ENCODE measurements around the gene GDPD4.

Gene GDPD4, protein sequence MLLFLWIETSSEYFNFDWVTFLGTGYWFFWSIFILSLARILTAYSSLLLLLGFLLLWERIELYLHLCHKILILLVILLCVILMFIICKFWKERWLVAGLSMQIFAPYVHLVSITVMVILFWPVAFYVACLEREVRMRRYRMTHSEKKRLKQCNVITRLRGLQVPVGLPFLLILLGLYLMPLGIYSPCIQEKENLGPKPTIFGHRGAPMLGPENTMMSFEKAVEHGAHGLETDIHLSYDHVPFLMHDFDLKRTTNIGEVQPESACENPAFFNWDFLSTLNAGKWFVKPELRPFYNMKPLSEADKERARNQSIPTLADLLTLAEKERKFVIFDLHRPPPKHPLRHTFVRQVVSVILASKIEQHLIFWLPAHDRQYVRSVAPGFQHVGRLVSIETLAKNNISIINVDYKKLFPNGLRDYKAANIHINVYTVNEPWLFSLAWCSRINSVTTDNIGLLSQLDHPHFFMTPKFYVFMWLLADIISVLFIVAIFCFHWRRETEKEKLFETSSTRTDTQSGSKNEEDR

DNA sequence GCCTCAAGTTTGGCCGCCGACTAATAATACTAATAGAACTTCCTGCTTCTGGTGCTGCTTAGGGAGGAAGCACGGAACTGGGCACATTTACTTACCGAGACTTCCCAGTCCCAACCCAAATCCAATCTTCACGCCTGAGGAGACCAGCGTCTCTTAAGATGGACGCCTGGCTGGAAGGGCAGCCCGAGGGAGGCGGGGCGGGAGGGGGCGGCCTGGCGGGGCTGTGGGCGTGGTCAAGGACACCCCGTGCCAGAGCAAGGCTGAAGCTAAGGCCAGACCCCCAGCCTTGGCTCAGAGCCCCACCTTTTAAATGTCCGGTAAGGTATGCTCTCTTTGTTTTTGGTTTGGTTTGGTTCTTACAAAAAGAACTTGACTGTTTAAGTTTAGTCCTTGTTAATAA lies at the start of gene GDPD4:
Gene GDPD4, minus strand, starts transcription at position 177 of the 400 bp plus-strand sequence. CDS start 16,549 bp downstream, outside the sequence.
- Histone ChIP-seq H3K36me3 (ENCODE audit: control insufficient read depth in 1 of 2, insufficient read depth in 2 of 2, low read length in 2 of 2) (no peaks in the 10 kb centered on the region), H3K27ac (ENCODE audit: low read depth, low read length) (no peak within 1 kb of the TSS), H3K9ac (ENCODE audit: low read depth in 1 of 2, low read length in 2 of 2) (no peak within 1 kb of the TSS), H3K9me3 (ENCODE audit: control insufficient read depth in 1 of 2, low read length in 2 of 2) (no peaks in the 10 kb centered on the region), H3K4me3 (ENCODE audit: low read depth in 1 of 2, low read length in 2 of 2) (no peak within 1 kb of the TSS), H3K27me3 (ENCODE audit: control insufficient read depth in 1 of 2, insufficient read depth in 2 of 2, low read length in 2 of 2) (no peaks in the 10 kb centered on the region), H3K4me1 (ENCODE audit: control insufficient read depth in 1 of 2, insufficient read depth in 2 of 2, low read length in 2 of 2) (no peaks in the 10 kb centered on the region)

DNA sequence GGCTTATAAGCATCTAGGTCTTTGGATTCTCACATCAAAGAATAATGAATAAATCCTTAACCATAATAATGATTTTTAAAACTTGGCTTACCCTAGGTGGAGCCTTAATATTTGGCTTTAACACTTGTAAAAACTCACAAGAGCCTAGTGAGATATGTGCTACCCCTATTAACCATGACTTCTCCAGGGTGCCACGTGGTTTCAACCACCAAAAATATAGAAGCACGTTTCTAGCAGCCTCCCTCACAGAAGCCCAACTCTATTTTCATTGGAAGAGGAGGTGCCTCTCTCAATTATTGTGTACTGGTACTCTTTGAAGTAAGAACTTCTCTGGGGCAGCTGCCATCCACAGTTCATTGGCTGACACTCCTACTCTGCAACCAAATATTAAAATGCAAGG lies 46.5 kb upstream of the GDPD4 start:
- H3K4me1 ChIP-seq (ENCODE audit: control insufficient read depth in 1 of 2, insufficient read depth in 2 of 2, low read length in 2 of 2), result no peaks in the 10 kb centered on the region
- no peaks in the 10 kb centered on the region for H3K27me3 ChIP-seq (ENCODE audit: control insufficient read depth in 1 of 2, insufficient read depth in 2 of 2, low read length in 2 of 2)
- H3K36me3 ChIP-seq (ENCODE audit: control insufficient read depth in 1 of 2, insufficient read depth in 2 of 2, low read length in 2 of 2), result peaks cover 6 to 25% of the 10 kb centered on the region in 2 donors
- H3K9me3 ChIP-seq (ENCODE audit: control insufficient read depth in 1 of 2, low read length in 2 of 2), result no peaks in the 10 kb centered on the region
- no peak overlapping the region for H3K9ac ChIP-seq (ENCODE audit: low read depth in 1 of 2, low read length in 2 of 2)
- no peak overlapping the region for H3K27ac ChIP-seq (ENCODE audit: low read depth, low read length)
- no peak overlapping the region for H3K4me3 ChIP-seq (ENCODE audit: low read depth in 1 of 2, low read length in 2 of 2)

DNA sequence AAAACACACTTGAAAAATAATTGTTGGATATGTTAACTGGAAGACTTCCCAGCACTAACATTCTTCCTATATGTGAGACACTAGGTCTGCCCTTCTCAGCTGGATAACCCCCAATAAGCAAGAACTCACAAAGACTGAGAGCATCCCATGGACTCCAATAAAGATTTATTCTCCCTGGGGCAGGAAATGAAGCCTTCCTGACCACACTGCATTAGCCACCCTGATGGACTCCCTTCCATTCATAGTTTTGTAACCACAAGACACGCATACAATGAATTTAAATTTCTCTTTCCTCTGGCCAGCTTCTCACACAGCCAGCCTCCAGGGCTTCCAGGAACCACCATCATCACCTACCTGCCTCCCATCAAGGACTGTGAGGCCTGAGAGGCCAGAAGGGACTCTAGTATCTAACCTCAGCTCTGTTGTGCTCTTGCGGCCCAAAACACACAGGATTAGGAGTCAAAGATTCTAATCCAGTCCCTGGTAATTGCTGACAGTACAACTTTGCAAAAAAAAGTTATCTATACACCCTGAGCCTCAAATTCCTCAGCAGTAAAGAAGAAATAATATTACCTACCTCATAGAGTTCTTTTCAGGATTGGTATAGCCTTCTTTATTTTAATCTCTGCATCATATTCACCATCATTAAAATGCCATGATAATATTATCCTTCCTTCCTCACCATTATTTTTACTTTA lies 45.6 kb upstream of the GDPD4 start:
- H3K4me3 ChIP-seq (ENCODE audit: low read depth in 1 of 2, low read length in 2 of 2), result no peak overlapping the region
- no peaks in the 10 kb centered on the region for H3K27me3 ChIP-seq (ENCODE audit: control insufficient read depth in 1 of 2, insufficient read depth in 2 of 2, low read length in 2 of 2)
- H3K4me1 ChIP-seq (ENCODE audit: control insufficient read depth in 1 of 2, insufficient read depth in 2 of 2, low read length in 2 of 2), result no peaks in the 10 kb centered on the region
- H3K9me3 ChIP-seq (ENCODE audit: control insufficient read depth in 1 of 2, low read length in 2 of 2), result no peaks in the 10 kb centered on the region
- peaks cover 8 to 17% of the 10 kb centered on the region in 2 donors for H3K36me3 ChIP-seq (ENCODE audit: control insufficient read depth in 1 of 2, insufficient read depth in 2 of 2, low read length in 2 of 2)
- H3K27ac ChIP-seq (ENCODE audit: low read depth, low read length), result no peak overlapping the region
- no peak overlapping the region for H3K9ac ChIP-seq (ENCODE audit: low read depth in 1 of 2, low read length in 2 of 2)

DNA sequence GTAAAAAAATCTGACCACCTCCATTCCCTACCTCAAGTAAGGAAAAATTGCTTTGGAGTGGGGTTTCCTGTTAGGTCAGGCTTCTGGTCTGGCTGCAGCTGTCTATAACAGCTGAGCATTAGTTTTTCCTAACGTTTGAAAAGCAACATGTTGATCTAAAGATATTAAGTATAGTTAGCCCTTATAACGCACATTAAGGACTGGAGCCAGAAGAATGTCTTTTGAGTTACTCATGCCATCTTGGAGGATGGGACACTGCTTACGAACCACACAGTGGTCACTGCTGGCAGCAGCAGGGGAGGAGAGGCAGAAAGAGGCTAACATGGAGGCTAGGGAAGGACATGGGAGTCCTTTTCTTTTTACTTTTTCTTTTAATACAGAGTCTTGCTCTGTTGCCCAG lies 44.1 kb upstream of the GDPD4 start:
- Histone ChIP-seq H3K4me1 (ENCODE audit: control insufficient read depth in 1 of 2, insufficient read depth in 2 of 2, low read length in 2 of 2) (no peaks in the 10 kb centered on the region), H3K4me3 (ENCODE audit: low read depth in 1 of 2, low read length in 2 of 2) (no peak overlapping the region), H3K9ac (ENCODE audit: low read depth in 1 of 2, low read length in 2 of 2) (no peak overlapping the region), H3K36me3 (ENCODE audit: control insufficient read depth in 1 of 2, insufficient read depth in 2 of 2, low read length in 2 of 2) (peaks cover 11 to 25% of the 10 kb centered on the region in 2 donors), H3K27ac (ENCODE audit: low read depth, low read length) (no peak overlapping the region), H3K9me3 (ENCODE audit: control insufficient read depth in 1 of 2, low read length in 2 of 2) (no peaks in the 10 kb centered on the region), H3K27me3 (ENCODE audit: control insufficient read depth in 1 of 2, insufficient read depth in 2 of 2, low read length in 2 of 2) (no peaks in the 10 kb centered on the region)

DNA sequence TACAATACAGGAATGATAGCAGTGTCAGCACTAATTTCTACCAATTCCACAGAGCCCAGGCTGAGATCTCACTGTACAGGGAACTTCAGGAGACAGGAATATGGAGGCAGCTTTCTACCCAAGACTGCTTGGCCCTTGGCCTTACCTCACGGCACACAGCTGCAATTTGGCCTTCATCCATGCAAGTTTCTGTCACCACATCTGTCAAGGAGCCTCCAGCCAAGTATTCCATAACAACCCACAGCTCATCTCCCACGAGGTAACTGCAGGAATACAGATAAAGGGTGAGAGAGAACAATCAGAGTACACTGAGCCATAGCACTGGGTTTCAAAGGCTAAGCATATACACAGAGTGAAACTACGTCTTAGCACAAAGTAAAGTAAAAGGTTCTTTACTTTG lies 39.0 kb upstream of the GDPD4 start:
- Histone ChIP-seq H3K9me3 (ENCODE audit: control insufficient read depth in 1 of 2, low read length in 2 of 2) (no peaks in the 10 kb centered on the region), H3K4me1 (ENCODE audit: control insufficient read depth in 1 of 2, insufficient read depth in 2 of 2, low read length in 2 of 2) (no peaks in the 10 kb centered on the region), H3K4me3 (ENCODE audit: low read depth in 1 of 2, low read length in 2 of 2) (no peak overlapping the region), H3K27ac (ENCODE audit: low read depth, low read length) (no peak overlapping the region), H3K9ac (ENCODE audit: low read depth in 1 of 2, low read length in 2 of 2) (no peak overlapping the region), H3K36me3 (ENCODE audit: control insufficient read depth in 1 of 2, insufficient read depth in 2 of 2, low read length in 2 of 2) (peaks cover 25 to 40% of the 10 kb centered on the region in 2 donors), H3K27me3 (ENCODE audit: control insufficient read depth in 1 of 2, insufficient read depth in 2 of 2, low read length in 2 of 2) (no peaks in the 10 kb centered on the region)

DNA sequence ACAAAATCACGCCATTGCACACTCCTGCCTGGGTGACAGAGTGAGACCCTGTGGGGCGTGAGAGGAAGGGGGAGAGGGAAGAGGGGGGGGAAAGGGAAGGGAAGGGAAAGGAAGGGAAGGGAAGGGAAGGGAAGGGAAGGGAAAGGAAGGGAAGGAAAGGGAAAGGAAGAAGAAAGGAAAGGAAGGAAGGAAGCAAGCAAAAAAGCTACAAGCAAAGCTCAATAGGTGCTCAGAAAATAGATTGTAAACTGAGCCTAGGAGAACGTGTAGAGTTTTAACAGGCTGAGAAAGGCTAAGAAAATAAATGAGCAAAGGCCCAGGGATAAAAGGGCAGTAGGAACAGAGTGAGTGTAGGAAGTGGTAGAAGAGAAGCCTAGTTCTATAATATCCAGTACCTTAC lies 30.8 kb upstream of the GDPD4 start:
- Histone ChIP-seq H3K9ac (ENCODE audit: low read depth in 1 of 2, low read length in 2 of 2) (no peak overlapping the region), H3K4me3 (ENCODE audit: low read depth in 1 of 2, low read length in 2 of 2) (no peak overlapping the region), H3K27ac (ENCODE audit: low read depth, low read length) (no peak overlapping the region), H3K27me3 (ENCODE audit: control insufficient read depth in 1 of 2, insufficient read depth in 2 of 2, low read length in 2 of 2) (no peaks in the 10 kb centered on the region), H3K36me3 (ENCODE audit: control insufficient read depth in 1 of 2, insufficient read depth in 2 of 2, low read length in 2 of 2) (peaks cover 14 to 42% of the 10 kb centered on the region in 2 donors), H3K9me3 (ENCODE audit: control insufficient read depth in 1 of 2, low read length in 2 of 2) (peaks cover 0 to 2% of the 10 kb centered on the region in 2 donors), H3K4me1 (ENCODE audit: control insufficient read depth in 1 of 2, insufficient read depth in 2 of 2, low read length in 2 of 2) (no peaks in the 10 kb centered on the region)

DNA sequence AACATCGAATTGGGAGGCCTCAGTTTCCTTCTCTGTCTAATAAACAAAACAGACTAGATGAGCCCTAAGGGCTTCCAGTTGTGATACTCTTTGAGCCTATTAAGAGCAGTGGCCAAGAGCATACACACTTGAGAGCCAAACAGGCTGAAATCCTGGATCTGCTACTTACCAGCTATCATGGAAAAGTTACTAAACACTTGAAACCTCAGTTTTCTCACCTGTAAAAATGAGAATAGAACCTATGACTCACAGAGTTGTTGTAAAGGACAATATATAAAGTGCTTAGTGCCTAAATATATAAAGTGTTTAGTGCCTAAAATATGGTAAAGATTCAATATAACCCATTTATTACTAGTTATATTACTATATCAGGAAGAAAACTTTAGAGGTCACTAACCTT lies 23.7 kb upstream of the GDPD4 start:
- H3K4me1 ChIP-seq (ENCODE audit: control insufficient read depth in 1 of 2, insufficient read depth in 2 of 2, low read length in 2 of 2), result no peaks in the 10 kb centered on the region
- no peak overlapping the region for H3K9ac ChIP-seq (ENCODE audit: low read depth in 1 of 2, low read length in 2 of 2)
- H3K36me3 ChIP-seq (ENCODE audit: control insufficient read depth in 1 of 2, insufficient read depth in 2 of 2, low read length in 2 of 2), result peaks cover 17 to 41% of the 10 kb centered on the region in 2 donors
- H3K4me3 ChIP-seq (ENCODE audit: low read depth in 1 of 2, low read length in 2 of 2), result no peak overlapping the region
- H3K27me3 ChIP-seq (ENCODE audit: control insufficient read depth in 1 of 2, insufficient read depth in 2 of 2, low read length in 2 of 2), result no peaks in the 10 kb centered on the region
- H3K9me3 ChIP-seq (ENCODE audit: control insufficient read depth in 1 of 2, low read length in 2 of 2), result no peaks in the 10 kb centered on the region
- H3K27ac ChIP-seq (ENCODE audit: low read depth, low read length), result no peak overlapping the region

DNA sequence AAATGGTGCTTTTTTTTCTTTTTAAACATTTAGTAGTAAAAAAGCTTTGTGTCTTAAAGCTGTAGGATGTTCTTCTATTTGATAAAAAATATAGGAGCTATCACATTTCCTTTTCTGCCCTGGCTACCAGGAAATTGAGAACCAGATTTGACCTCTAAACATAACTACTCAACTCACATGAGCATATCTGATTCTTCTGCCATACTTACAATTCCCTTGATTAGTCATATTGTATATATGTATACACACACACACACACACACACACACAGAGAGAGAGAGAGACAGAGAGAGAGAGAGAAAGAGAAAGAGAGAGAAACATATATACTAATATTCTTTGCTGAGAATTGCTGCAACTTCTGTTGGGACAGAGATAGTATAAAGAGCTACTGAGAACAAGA lies 23.0 kb upstream of the GDPD4 start:
- Histone ChIP-seq H3K4me1 (ENCODE audit: control insufficient read depth in 1 of 2, insufficient read depth in 2 of 2, low read length in 2 of 2) (no peaks in the 10 kb centered on the region), H3K9ac (ENCODE audit: low read depth in 1 of 2, low read length in 2 of 2) (no peak overlapping the region), H3K27ac (ENCODE audit: low read depth, low read length) (no peak overlapping the region), H3K4me3 (ENCODE audit: low read depth in 1 of 2, low read length in 2 of 2) (no peak overlapping the region), H3K36me3 (ENCODE audit: control insufficient read depth in 1 of 2, insufficient read depth in 2 of 2, low read length in 2 of 2) (peaks cover 17 to 41% of the 10 kb centered on the region in 2 donors), H3K27me3 (ENCODE audit: control insufficient read depth in 1 of 2, insufficient read depth in 2 of 2, low read length in 2 of 2) (no peaks in the 10 kb centered on the region), H3K9me3 (ENCODE audit: control insufficient read depth in 1 of 2, low read length in 2 of 2) (no peaks in the 10 kb centered on the region)

DNA sequence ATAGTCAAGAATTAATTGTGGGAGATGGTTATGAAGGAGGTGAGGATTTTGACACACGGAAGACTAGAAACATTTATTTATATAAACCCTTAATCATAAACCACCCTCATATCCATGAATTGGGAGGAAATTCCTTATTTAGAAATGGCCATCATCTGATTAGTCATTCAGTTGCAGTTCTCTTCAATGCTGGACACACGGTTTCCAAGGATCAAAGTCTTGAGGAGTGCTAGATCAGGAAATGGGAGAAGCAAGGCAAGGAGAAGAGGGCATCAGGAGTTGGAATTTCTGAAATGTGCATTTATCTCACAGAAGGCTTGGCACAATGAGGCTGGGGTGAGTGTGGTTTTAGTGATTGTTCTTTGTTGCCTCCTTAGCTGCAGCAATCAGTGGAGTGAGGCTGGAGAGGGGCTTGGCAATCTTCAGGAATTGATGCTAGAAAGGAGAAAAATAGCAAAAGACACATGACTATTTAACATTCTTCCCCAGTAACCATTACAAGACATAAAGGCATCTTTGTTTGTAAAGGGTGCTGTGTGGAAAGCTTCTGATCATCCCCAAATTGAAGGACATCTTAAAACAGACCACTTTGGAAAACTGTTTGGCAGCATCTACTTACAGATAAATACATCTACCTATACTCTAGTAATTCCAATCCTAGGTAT lies 21.6 kb upstream of the GDPD4 start:
- no peaks in the 10 kb centered on the region for H3K9me3 ChIP-seq (ENCODE audit: control insufficient read depth in 1 of 2, low read length in 2 of 2)
- no peak overlapping the region for H3K9ac ChIP-seq (ENCODE audit: low read depth in 1 of 2, low read length in 2 of 2)

DNA sequence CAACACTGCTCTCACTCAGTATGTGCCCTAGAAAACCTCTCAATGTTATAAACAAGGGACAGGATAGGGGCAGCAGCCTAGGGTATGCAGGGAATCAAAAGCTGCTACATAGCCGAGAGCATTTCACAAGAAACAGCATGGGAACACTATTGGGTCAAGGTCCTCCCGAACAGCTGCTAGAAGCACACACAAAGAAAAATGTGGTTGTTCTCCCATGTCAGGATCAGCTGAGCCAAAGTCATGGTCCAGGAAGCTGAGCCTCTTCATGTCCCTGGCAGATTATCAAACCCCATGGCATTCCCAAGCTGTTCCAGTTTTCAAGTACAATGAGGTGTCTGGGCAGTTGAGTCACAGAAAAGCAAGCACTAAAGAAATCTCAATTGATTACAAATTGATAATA lies 21.0 kb upstream of the GDPD4 start:
- H3K9me3 ChIP-seq (ENCODE audit: control insufficient read depth in 1 of 2, low read length in 2 of 2), result no peaks in the 10 kb centered on the region
- H3K27ac ChIP-seq (ENCODE audit: low read depth, low read length), result no peak overlapping the region
- no peaks in the 10 kb centered on the region for H3K27me3 ChIP-seq (ENCODE audit: control insufficient read depth in 1 of 2, insufficient read depth in 2 of 2, low read length in 2 of 2)
- peaks cover 17 to 41% of the 10 kb centered on the region in 2 donors for H3K36me3 ChIP-seq (ENCODE audit: control insufficient read depth in 1 of 2, insufficient read depth in 2 of 2, low read length in 2 of 2)
- H3K4me1 ChIP-seq (ENCODE audit: control insufficient read depth in 1 of 2, insufficient read depth in 2 of 2, low read length in 2 of 2), result no peaks in the 10 kb centered on the region
- H3K9ac ChIP-seq (ENCODE audit: low read depth in 1 of 2, low read length in 2 of 2), result no peak overlapping the region
- no peak overlapping the region for H3K4me3 ChIP-seq (ENCODE audit: low read depth in 1 of 2, low read length in 2 of 2)

More for the DNA sequence above, 21.6 kb upstream of the GDPD4 start:
- H3K4me1 ChIP-seq (ENCODE audit: control insufficient read depth in 1 of 2, insufficient read depth in 2 of 2, low read length in 2 of 2), result no peaks in the 10 kb centered on the region
- H3K27ac ChIP-seq (ENCODE audit: low read depth, low read length), result no peak overlapping the region
- no peak overlapping the region for H3K4me3 ChIP-seq (ENCODE audit: low read depth in 1 of 2, low read length in 2 of 2)
- H3K27me3 ChIP-seq (ENCODE audit: control insufficient read depth in 1 of 2, insufficient read depth in 2 of 2, low read length in 2 of 2), result no peaks in the 10 kb centered on the region
- H3K36me3 ChIP-seq (ENCODE audit: control insufficient read depth in 1 of 2, insufficient read depth in 2 of 2, low read length in 2 of 2), result peaks cover 17 to 41% of the 10 kb centered on the region in 2 donors

Measured in duodenal mucosa (tissue), 2 donors.